DND-41 (cell line): ENCODE results near the gene BIRC7.

ENCODE experiments used
- EZH2 ChIP-seq: IDR thresholded peaks from 3 replicates; pipeline ENCODE4 v1.6.1; 2012; ENCODE audit warnings: borderline replicate concordance, low read depth, mild to moderate bottlenecking, moderate library complexity, low read length, inconsistent platforms; ENCODE audit not compliant: severe bottlenecking
- TF ChIP-seq, protein P1 (sequence below): IDR thresholded peaks from 2 replicates; pipeline ENCODE4 v1.5.1; 2012; ENCODE audit warnings: borderline replicate concordance, low read length, moderate library complexity, mild to moderate bottlenecking; ENCODE audit not compliant: poor library complexity, severe bottlenecking; ENCODE audit errors: extremely low read depth

DNA sequence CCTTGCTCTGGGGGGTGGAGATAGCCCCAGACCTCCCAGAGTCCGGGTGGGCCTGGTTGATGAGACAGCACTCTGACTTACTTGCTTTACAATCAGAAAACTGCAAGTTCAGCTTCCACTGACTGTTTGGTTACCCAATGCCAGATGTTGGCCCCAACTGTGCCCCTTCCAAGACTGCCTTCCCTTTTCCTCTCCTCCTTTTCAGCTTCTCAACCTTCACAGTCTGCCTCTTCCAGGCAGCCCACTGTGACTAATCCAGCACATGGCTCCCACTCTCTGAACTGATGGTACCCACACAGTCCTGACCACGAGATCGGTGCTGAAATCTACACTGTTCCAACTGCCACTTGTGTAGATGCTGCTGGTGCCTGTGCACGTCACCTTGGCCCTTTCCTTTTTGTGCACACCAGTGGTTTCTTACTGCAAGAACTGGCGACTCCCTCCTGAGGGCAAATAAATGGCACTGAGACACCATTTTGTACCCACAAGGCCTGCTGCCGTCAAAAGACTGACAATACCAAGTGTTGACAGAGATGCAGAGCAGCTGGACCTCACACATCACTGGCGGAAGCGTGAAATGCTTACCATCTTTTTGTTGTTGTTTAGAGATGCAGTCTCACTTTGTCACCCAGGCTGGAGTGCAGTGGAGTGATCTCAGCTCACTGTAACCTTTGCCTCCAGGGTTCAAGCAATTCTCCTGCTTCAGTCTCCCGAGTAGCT lies 35.1 kb downstream of the BIRC7 start:
- TF ChIP-seq, protein P1, sequence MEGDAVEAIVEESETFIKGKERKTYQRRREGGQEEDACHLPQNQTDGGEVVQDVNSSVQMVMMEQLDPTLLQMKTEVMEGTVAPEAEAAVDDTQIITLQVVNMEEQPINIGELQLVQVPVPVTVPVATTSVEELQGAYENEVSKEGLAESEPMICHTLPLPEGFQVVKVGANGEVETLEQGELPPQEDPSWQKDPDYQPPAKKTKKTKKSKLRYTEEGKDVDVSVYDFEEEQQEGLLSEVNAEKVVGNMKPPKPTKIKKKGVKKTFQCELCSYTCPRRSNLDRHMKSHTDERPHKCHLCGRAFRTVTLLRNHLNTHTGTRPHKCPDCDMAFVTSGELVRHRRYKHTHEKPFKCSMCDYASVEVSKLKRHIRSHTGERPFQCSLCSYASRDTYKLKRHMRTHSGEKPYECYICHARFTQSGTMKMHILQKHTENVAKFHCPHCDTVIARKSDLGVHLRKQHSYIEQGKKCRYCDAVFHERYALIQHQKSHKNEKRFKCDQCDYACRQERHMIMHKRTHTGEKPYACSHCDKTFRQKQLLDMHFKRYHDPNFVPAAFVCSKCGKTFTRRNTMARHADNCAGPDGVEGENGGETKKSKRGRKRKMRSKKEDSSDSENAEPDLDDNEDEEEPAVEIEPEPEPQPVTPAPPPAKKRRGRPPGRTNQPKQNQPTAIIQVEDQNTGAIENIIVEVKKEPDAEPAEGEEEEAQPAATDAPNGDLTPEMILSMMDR: no peak
- TF ChIP-seq EZH2: no peak
